GM18519 (cell line): ENCODE results near the gene TBC1D8.
A peak's percentile ranks its signal among the peaks of the same experiment; 100 is the strongest.

Source experiments
- ATAC-seq: cut with Tn5 transposase; IDR thresholded peaks from one replicate; pipeline ENCODE4 v1.9.1; 2021; ENCODE audit warnings: mild to moderate bottlenecking, moderate library complexity; ENCODE audit not compliant: unreplicated experiment, low FRiP score

Gene TBC1D8

GRCh38 chr2:101164021-101164420 is 12.8 kb upstream of the TBC1D8 start:
- no peak for ATAC-seq

- no peak for ATAC-seq
Observed at GRCh38 chr2:101162561-101163330, 11.6 kb upstream of the TBC1D8 start.

- ATAC-seq: no peak
Observed at GRCh38 chr2:101161658-101162057, 10.5 kb upstream of the TBC1D8 start.

- ATAC-seq: no peak
Observed at GRCh38 chr2:101160454-101160853, 9.3 kb upstream of the TBC1D8 start.

- ATAC-seq: no peak
Observed at GRCh38 chr2:101159526-101159925, 8.3 kb upstream of the TBC1D8 start.

- no peak for ATAC-seq
Observed at GRCh38 chr2:101157272-101157671, 6.1 kb upstream of the TBC1D8 start.

GRCh38 chr2:101153787-101154186 is 2.6 kb upstream of the TBC1D8 start:
- no peak for ATAC-seq

GRCh38 chr2:101153077-101153707 is 2.0 kb upstream of the TBC1D8 start:
- no peak for ATAC-seq

GRCh38 chr2:101152272-101153076 is 1.3 kb upstream of the TBC1D8 start:
- peak; percentile 45 for ATAC-seq

GRCh38 chr2:101151859-101152271 is 683 bp upstream of the TBC1D8 start:
- no peak for ATAC-seq

- ATAC-seq: peak; percentile 13
Observed at GRCh38 chr2:101150306-101151145, 656 bp downstream of the TBC1D8 start.

- ATAC-seq: no peak
Observed at GRCh38 chr2:101149241-101150192, 1.7 kb downstream of the TBC1D8 start.

- ATAC-seq: no peak
Observed at GRCh38 chr2:101148777-101149176, 2.4 kb downstream of the TBC1D8 start.

- ATAC-seq: no peak
Observed at GRCh38 chr2:101147971-101148370, 3.2 kb downstream of the TBC1D8 start.

GRCh38 chr2:101147062-101147461 is 4.1 kb downstream of the TBC1D8 start:
- no peak for ATAC-seq

GRCh38 chr2:101146535-101146934 is 4.6 kb downstream of the TBC1D8 start:
- no peak for ATAC-seq

GRCh38 chr2:101145406-101145805 is 5.8 kb downstream of the TBC1D8 start:
- no peak for ATAC-seq

GRCh38 chr2:101142163-101142562 is 9.0 kb downstream of the TBC1D8 start:
- ATAC-seq: no peak

- no peak for ATAC-seq
Observed at GRCh38 chr2:101140978-101141655, 10.1 kb downstream of the TBC1D8 start.
